ENCODE measurements around the gene GFY. TPM values are rescaled to one million over a fixed set of nuclear protein-coding genes. Genes with fewer than 3 reads are reported as not detected.

GFY gene
- total RNA-seq, 3 donors from 2014 or later = not detected

DNA sequence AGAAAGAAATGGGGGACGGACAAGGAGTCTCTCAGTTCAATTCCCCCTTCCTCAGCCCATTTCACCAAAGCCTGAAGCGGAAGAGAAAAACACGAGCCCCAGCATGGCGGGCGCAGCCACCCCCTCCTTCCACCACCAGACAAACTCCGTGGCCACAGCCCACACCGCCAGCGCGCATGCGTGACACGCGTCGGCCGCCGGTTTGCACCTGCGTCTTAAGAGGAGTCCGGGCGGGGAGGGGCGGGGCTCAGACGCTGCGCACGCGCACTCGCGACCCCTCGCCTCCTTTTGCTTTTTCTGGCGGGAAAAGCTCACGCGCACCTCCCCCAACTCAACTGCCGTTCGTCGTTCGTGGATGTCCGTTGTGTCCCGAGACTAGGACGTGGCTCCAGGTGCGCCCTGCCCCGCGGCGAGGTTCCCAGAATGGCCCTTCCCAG is 37.2 kb upstream of the GFY start, which contains the start of gene KASH5:
Gene KASH5, plus strand, starts transcription at position 314 of the 437 bp plus-strand sequence. CDS start 2,635 bp downstream, outside the sequence.
- Histone ChIP-seq H3K4me3 (peak within 1 kb of the TSS; percentile 11 to 52 (median 29)), H3K9me3 (peaks cover 0 to 4% of the 10 kb centered on the region in 2 donors), H3K36me3 (no peaks in the 10 kb centered on the region), H3K27ac (no peak within 1 kb of the TSS), H3K4me1 (no peaks in the 10 kb centered on the region), H3K27me3 (no peaks in the 10 kb centered on the region)
- TF ChIP-seq CTCF (IDR thresholded peaks at IDR 0.05) = no peak
- TF ChIP-seq POLR2A (IDR thresholded peaks at IDR 0.05) = no peak
- TF ChIP-seq POLR2AphosphoS5 (IDR thresholded peaks at IDR 0.05) = no peak
- intact Hi-C loops (cut with DNase I; ENCODE audit: low total_unique reads) = no loop called here
- peak; percentile 75 to 82 for DNase-seq (ENCODE audit: low spot score in 2 of 2)

DNA sequence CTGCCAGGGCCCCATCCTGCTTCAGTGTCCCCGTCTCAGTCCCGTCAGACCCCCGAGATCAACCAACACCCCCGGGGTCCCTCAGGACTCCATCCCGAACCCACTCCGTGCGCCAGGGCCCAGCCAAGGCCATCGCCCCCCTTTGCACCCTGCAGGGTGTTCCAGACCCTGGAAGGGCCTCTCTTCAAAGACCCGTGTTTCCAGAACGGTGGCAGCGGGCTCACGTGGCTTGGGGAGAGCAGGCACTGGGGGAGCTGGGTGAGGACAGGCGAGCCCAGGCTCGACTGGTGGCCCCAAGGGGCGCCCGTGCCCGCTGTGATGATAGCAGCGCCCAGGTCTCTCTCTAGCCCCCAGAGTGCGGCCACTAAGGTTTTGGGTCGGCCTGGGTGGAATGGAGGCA is 35.8 kb upstream of the GFY start:
- Histone ChIP-seq H3K4me1 (no peaks in the 10 kb centered on the region), H3K9me3 (no peaks in the 10 kb centered on the region), H3K27me3 (no peaks in the 10 kb centered on the region), H3K27ac (no peak overlapping the region), H3K4me3 (no peak overlapping the region), H3K36me3 (no peaks in the 10 kb centered on the region)
- no peak for DNase-seq (ENCODE audit: low spot score in 2 of 2)
- intact Hi-C loops (cut with DNase I; ENCODE audit: low total_unique reads) = no loop called here
- TF ChIP-seq POLR2AphosphoS5 (IDR thresholded peaks at IDR 0.05) = no peak
- TF ChIP-seq POLR2A (IDR thresholded peaks at IDR 0.05) = no peak
- no peak for TF ChIP-seq CTCF (IDR thresholded peaks at IDR 0.05)

DNA sequence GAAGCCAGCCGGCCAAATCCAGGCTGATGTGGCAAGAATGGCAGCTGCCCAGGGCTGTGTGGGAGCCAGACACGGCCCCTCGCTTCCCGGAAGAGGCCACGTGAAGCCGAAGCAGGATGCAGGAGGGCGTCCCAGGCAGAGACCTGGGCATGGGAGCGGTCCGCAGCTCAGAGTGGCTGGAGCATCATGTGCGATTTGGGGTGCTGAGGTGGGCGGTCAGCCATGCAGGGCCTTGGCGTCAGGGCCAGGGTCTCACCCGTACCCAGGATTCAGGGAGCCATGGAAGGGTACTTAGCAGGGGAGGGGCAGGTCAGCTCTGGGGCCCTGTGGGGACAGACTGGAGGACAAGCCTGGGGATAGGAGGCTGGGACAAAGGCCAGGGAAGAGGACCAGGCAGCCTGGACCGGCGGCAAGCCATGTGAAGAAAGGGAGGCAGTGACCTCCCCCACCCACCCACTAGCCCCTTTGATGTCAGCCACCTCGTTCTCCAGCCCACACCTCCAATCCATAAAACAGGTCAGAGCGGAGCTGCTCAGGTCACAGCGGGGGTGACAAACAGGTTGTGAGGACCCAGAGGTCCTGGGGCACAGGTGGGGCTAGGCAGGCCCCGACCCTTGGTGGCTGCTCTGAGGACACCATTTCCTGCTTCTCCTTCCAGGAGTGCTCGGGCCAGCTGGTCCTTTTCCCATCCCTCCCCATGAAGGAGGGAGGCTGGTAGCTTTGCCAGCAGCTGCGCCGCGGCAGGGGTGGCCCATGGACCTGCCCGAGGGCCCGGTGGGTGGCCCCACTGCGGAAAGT is 34.9 kb upstream of the GFY start:
- no peak for DNase-seq (ENCODE audit: low spot score in 2 of 2)
- Histone ChIP-seq H3K4me1 (no peaks in the 10 kb centered on the region), H3K27ac (no peak overlapping the region), H3K27me3 (no peaks in the 10 kb centered on the region), H3K4me3 (no peak overlapping the region), H3K36me3 (no peaks in the 10 kb centered on the region), H3K9me3 (no peaks in the 10 kb centered on the region)
- TF ChIP-seq POLR2A (IDR thresholded peaks at IDR 0.05) (no peak), CTCF (IDR thresholded peaks at IDR 0.05) (no peak), POLR2AphosphoS5 (IDR thresholded peaks at IDR 0.05) (no peak)
- intact Hi-C loops (cut with DNase I; ENCODE audit: low total_unique reads) = no loop called here

DNA sequence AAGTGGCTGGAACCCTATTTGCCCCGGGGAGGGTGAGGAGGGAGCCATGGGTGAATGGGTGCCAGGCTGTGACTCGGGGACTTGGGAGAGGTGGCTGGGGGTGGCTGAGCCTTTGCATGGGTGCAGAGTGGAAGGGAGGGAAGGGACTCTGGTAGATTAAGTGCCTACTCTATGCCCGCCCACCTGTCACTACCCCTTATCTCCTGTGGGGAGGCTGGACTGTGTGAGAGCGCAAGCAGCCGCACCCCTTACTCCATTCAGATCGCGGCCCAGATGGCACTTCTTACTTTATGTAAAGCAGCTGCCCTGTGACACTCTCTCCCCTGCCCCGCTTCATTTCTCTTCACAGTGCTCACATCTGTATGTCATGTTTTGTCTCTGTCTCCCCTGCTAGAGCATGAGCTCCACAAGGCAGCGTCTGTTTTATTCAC is 34.2 kb upstream of the GFY start:
- Histone ChIP-seq H3K4me3 (no peak overlapping the region), H3K27ac (no peak overlapping the region), H3K9me3 (no peaks in the 10 kb centered on the region), H3K4me1 (no peaks in the 10 kb centered on the region), H3K27me3 (no peaks in the 10 kb centered on the region), H3K36me3 (no peaks in the 10 kb centered on the region)
- DNase-seq (ENCODE audit: low spot score in 2 of 2) = no peak
- TF ChIP-seq POLR2A (IDR thresholded peaks at IDR 0.05) (no peak), POLR2AphosphoS5 (IDR thresholded peaks at IDR 0.05) (no peak), CTCF (IDR thresholded peaks at IDR 0.05) (no peak)
- intact Hi-C loops (cut with DNase I; ENCODE audit: low total_unique reads) = no loop called here

GRCh38 chr19:49391581-49392399 is 33.4 kb upstream of the GFY start:
- no peak overlapping the region for H3K4me3 ChIP-seq

More at GRCh38 chr19:49391581-49392399, 33.4 kb upstream of the GFY start:
- TF ChIP-seq POLR2A (IDR thresholded peaks at IDR 0.05) (no peak), CTCF (IDR thresholded peaks at IDR 0.05) (peak; percentile 80 to 84 (median 83)), POLR2AphosphoS5 (IDR thresholded peaks at IDR 0.05) (no peak)
- peak; percentile 70 to 79 for DNase-seq (ENCODE audit: low spot score in 2 of 2)
- Histone ChIP-seq H3K9me3 (no peaks in the 10 kb centered on the region), H3K4me1 (no peaks in the 10 kb centered on the region), H3K36me3 (no peaks in the 10 kb centered on the region), H3K27me3 (no peaks in the 10 kb centered on the region), H3K27ac (no peak overlapping the region)
- intact Hi-C loops (cut with DNase I; ENCODE audit: low total_unique reads) = no loop called here

All from breast epithelium (tissue), 4 donors.